Hematopoietic multipotent progenitor cell (in vitro differentiated cells): ENCODE results near the gene ZNF593OS. TPM values are rescaled to one million over a fixed set of nuclear protein-coding genes. Genes with fewer than 3 reads are reported as not detected.
A peak's percentile ranks its signal among the peaks of the same experiment; 100 is the strongest.

Experiments used
- DNase-seq, 3 donors: peaks; one replicate each; pipeline ENCODE4 v3.0.0-alpha.2; 2011 to 2015; ENCODE audit warnings: low read depth in 2 of 3, low spot score in 2 of 3
- total RNA-seq: library from RNA; depleted of rRNA; stranded (reverse); fragments of >200 nt; gene quantifications from one replicate; pipeline ENCODE4 v1.2.3, GENCODE V29; 2012

The ZNF593OS gene
- total RNA-seq, 1 donor, result not detected

DNA sequence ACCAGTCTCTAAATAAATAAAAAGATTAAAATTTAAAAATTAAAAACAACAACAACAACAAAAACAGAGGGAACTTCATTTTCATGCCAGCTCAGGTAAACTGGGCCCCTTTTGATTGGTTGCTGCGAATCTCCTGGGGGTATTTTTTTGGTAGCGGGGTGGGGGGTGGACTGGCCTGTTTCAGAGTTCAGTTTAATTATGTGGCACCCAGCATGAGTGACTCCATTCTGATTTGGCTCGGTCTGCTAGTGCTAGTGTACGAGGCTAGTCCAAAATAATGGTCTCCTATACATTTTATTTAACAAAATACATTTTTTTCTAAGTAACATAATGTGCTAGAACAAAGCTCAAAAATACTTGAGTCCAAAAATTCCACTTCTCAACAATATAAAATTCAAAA, 41.9 kb downstream of the ZNF593OS start:
- DNase-seq, result no peak

DNA sequence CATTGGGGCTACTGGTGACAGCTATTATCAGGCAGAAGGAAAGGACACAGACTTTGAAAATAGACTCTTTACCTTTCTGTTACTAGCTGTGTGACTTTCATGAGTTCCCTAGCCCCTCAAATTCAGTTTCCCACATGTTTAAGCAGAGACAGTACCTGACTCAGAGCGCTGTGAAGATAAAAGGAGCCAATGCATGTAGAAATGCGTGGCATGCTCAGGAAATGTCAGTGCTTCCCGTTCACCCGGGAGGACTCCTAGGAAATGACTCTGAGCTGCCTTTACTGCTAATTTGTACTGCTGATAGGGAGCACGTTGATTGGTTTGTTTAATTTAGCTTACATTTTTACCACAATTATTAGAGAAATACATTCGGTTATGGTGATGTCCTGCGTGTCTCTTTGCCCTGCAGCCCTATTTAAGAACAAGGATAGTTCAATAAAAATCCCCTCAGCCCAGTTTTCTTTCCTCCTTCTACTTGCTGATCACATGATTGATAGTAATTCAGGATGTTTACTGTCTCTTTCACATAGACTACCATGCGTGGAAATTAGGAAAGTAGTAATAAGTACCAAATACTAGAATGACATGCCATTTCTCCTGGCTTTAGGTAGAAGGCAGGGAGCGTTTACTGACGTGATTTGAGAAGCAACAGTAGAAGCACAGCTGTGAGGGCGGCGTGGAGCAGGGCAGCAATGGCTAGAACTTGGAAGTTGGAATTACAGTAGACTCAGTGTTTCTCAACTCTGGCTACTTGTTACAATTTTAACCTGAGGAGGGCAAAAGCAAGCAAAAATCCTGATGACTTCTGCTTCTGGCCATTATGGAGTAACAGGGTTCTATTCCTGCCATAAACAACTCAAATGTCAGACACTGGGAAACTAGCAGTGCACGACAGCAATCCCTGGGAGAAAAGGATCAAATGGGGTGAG, 44.1 kb downstream of the ZNF593OS start:
- DNase-seq, result no peak

DNA sequence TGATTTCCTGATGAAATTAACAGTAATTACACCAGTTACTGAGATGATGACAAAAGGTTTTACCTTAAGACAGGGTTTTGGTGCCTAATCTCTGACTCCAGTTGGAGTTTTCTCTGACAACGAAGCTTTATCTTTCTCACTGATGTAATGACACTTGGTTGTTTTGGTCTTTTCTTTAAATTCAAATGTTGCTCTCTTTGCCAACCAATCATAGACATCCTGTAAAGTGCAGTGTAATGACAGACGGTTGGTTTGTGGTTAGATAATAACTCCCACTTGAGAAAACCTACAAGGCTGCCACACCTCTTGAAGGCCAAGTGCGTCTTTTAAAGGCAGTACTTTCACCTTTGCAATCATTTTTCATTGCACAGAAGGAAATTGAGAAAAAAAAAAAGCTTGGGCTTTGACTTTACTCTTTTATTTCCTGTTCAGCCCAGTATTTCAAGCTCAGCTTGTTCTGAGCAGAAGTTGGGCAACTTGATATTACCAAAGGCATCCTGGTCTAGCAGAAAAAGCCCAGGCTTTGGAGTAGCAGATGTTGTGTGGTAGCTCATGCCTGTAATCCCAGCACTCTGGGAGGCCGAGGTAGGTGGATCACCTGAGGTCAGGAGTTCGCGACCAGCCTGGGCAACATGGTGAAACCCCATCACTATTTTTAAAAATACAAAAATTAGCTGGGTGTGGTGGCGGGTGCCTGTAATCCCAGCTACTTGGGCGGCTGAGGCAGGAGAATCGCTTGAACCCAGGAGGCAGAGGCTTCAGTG, 45.1 kb downstream of the ZNF593OS start:
- peak; percentile 56 to 98 (median 87) for DNase-seq

GRCh38 chr1:26125946-26126320, 45.7 kb downstream of the ZNF593OS start:
- DNase-seq, result no peak

DNA sequence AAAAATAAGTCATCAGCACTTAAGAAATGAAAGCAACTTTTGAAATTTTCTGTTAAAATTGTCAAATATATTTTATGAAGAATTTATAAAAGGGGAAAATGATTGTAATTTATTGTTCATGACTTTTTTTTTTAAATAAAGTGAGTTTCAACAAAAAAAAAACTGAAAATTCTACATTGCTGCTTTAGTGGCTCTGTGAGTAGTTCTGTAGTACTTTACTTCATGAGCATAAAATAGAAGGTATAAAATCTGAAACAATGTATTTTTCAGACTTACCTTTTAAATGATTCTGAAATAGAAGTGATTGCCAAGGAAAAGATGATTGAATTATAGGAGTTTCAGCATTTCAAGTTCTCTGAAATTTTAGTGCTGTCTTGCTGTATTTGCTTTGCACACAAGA, 46.2 kb downstream of the ZNF593OS start:
- DNase-seq, result no peak

GRCh38 chr1:26124418-26125331, 47.0 kb downstream of the ZNF593OS start:
- DNase-seq, result no peak

DNA sequence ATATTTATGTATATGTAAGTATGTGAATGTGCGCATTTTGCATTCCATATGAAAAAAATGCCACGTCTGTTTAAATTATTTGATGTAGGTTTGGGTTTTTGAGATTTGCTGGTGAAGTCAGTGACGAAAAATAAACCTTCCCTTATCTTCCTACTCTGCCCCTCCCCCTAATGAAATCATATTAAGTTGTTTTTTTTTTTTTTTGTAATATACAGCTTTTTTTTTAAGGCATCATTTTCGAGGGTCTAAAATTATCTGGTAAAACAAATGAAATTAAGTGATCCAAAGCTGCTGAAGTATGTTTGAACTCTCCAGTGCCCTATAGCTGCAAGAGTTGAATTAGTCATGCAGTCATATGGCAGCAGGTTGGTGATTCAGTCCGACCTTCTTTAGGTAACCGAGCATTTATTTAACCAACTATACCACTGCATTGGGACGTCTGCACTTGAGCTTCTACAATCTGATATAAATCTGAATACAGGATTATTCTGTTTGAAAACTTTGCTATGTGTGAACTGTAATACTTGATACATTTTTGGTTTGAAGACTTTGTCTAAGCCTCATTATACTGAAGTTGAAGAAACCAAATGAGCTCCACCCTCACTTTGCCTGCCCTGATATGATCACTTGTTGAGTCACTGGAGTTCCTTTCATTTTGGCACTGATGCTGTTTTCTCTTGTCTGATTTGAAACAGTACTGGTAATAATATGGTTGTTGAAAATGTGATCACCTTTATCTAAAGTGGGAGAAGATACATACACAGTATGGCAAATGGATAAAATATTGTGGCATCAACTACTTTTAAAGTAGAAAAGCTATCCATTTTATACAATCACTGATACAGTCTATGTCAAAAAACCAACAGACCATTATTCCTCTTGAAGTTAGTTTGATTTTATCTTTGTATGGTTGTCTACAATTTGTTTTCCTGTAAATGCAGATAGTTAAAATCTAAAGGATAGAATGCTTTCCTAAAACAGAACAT, 48.4 kb downstream of the ZNF593OS start:
- DNase-seq, result peak in 2 of 3 donors; percentile 48

DNA sequence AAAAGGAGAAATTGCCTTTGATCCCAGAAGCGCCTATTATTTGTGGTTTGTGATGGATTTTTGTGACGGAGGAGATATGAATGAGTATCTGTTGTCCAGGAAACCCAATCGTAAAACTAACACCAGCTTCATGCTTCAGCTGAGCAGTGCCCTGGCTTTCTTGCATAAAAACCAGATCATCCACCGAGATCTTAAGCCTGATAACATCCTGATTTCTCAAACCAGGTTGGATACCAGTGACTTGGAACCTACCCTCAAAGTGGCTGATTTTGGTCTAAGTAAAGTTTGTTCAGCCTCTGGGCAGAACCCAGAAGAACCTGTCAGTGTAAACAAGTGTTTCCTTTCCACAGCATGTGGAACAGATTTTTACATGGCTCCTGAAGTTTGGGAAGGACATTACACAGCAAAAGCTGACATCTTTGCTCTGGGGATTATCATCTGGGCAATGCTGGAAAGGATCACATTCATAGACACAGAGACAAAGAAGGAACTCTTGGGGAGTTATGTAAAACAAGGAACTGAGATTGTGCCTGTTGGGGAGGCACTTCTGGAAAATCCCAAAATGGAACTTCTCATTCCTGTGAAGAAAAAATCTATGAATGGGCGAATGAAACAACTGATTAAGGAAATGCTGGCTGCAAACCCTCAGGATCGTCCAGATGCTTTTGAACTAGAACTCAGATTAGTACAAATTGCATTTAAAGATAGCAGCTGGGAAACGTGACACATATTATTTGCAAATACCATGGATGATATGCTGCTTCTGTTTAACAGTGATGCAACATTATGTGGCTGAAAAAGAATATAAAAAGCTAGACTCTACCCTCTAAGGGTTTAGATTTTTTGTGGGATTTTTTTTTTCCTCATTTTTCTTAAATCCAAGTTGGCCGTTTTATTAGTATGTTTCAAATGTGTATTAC, 49.5 kb downstream of the ZNF593OS start:
- DNase-seq, result no peak

GRCh38 chr1:26119892-26120608, 51.6 kb downstream of the ZNF593OS start:
- DNase-seq, result peak in 1 of 3 donors; percentile 44

Other genes with a start within 250 kb of the ZNF593OS start
- 6.5 TPM for gene PAFAH2, start 173.8 kb downstream of the ZNF593OS start, total RNA-seq
- gene EXTL1, start 150.1 kb downstream of the ZNF593OS start, total RNA-seq, result under 0.01 TPM
- gene SLC30A2, start 125.7 kb downstream of the ZNF593OS start, total RNA-seq, result under 0.01 TPM
- gene TRIM63, start 104.2 kb downstream of the ZNF593OS start, total RNA-seq, result not detected
- 8.6 TPM for gene PDIK1L, start 60.0 kb downstream of the ZNF593OS start, total RNA-seq
- 0.81 TPM for gene FAM110D, start 12.8 kb downstream of the ZNF593OS start, total RNA-seq
- not detected for gene C1orf232, start 2.9 kb downstream of the ZNF593OS start, total RNA-seq
- 55.2 TPM for gene ZNF593, start 1.9 kb downstream of the ZNF593OS start, total RNA-seq
- 5.9 TPM for gene CNKSR1, start 5.7 kb upstream of the ZNF593OS start, total RNA-seq
- gene CATSPER4, start 18.8 kb upstream of the ZNF593OS start, total RNA-seq, result not detected
- gene CEP85, start 62.4 kb upstream of the ZNF593OS start, total RNA-seq, result 29.4 TPM
- gene SH3BGRL3, start 108.3 kb upstream of the ZNF593OS start, total RNA-seq, result 77.0 TPM
- 18.6 TPM for gene UBXN11, start 134.8 kb upstream of the ZNF593OS start, total RNA-seq
- 227 TPM for gene CD52, start 146.1 kb upstream of the ZNF593OS start, total RNA-seq
- gene CRYBG2, start 182.3 kb upstream of the ZNF593OS start, total RNA-seq, result under 0.01 TPM
- 0.27 TPM for gene ZNF683, start 200.9 kb upstream of the ZNF593OS start, total RNA-seq
- gene LIN28A, start 239.0 kb upstream of the ZNF593OS start, total RNA-seq, result under 0.01 TPM